ENCODE data around the gene COL11A1. TPM values are rescaled to one million over a fixed set of nuclear protein-coding genes. Genes with fewer than 3 reads are reported as not detected.
"Not testable (repeated sequence)": the region's sequence is repeated elsewhere in the genome, so short reads cannot be mapped to it uniquely, and the experiment has no call there.

Gene COL11A1
- total RNA-seq, 2 experiments from 2014 or later = 0.22 TPM; not detected in 1

DNA sequence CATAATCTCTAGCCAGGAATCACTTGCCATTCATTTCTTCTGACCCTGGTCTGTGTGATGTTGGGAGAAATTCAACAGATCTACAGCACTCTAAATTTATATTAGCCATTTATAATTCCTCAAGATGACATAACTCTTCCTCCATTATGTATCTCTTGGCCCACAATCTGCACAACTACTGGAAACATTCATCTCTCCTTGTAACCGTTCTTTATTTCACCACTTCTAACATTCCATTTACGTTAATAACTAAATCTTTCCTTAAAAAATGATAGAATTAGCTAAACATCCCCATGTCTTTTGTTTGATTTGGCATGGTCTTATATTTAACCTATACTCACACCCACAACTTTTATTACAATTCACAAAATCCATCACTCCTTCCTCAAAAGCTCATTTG lies 166.0 kb downstream of the COL11A1 start:
- no peaks in the 10 kb centered on the region for H3K36me3 ChIP-seq (ENCODE audit: insufficient read depth, low read length)

DNA sequence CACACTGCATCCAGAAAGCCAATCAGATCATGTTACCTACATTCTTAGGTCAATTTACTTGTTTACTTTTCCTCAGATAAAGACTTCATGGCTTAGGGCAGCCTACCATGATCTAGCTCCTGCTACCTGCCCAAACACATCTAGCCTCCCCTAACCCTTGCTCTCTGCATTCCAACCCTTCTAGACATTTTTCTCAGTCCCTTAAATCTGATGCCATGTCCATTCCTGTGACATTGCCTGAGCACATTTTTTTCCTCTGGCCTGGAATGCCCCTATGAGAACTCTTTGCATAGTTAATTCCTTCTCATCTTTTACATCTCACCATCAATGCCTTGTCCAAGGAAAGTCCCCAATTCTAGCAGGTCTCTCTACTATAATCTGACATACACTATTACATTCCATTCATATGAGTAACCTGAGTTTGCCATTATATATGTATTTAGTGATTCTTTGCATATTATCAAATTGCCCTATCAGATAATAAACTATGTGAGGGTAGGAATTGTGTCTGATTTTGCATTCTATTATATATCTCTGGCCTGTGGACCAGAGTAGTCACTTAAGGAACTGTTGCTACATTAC lies 166.9 kb downstream of the COL11A1 start:
- Histone ChIP-seq H3K4me1 (ENCODE audit: insufficient read depth, low read length, poor library complexity, severe bottlenecking) (no peaks in the 10 kb centered on the region), H3K9me2 (ENCODE audit: insufficient read depth, low read length) (no peaks in the 10 kb centered on the region), H2AFZ (ENCODE audit: low read length) (no peak overlapping the region), H3K4me2 (ENCODE audit: low read length) (no peak overlapping the region), H4K20me1 (ENCODE audit: insufficient read depth, low read length) (no peaks in the 10 kb centered on the region), H3K79me2 (ENCODE audit: insufficient read depth, low read depth, low read length) (no peaks in the 10 kb centered on the region), H3K9me3 (ENCODE audit: low read length) (no peaks in the 10 kb centered on the region), H3K27ac (ENCODE audit: low read depth, low read length, poor library complexity, severe bottlenecking) (no peak overlapping the region), H3K36me3 (ENCODE audit: insufficient read depth, low read length) (no peaks in the 10 kb centered on the region), H3K4me3 (ENCODE audit: low read depth, low read length, poor library complexity, severe bottlenecking) (no peak overlapping the region)
- POLR2A ChIA-PET = interaction anchor here (0.5 kb wide), 1 partner anchor 1528 kb away, joined by 3 read pairs; no protein-coding TSS in a partner anchor
- CTCF ChIA-PET (ENCODE audit: unreplicated experiment) = no interaction called here
- TF ChIP-seq, protein P1, sequence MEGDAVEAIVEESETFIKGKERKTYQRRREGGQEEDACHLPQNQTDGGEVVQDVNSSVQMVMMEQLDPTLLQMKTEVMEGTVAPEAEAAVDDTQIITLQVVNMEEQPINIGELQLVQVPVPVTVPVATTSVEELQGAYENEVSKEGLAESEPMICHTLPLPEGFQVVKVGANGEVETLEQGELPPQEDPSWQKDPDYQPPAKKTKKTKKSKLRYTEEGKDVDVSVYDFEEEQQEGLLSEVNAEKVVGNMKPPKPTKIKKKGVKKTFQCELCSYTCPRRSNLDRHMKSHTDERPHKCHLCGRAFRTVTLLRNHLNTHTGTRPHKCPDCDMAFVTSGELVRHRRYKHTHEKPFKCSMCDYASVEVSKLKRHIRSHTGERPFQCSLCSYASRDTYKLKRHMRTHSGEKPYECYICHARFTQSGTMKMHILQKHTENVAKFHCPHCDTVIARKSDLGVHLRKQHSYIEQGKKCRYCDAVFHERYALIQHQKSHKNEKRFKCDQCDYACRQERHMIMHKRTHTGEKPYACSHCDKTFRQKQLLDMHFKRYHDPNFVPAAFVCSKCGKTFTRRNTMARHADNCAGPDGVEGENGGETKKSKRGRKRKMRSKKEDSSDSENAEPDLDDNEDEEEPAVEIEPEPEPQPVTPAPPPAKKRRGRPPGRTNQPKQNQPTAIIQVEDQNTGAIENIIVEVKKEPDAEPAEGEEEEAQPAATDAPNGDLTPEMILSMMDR (conservative IDR thresholded peaks at IDR 0.05; ENCODE audit: low read length) = no peak
- no peak for TF ChIP-seq EZH2phosphoT487 (IDR thresholded peaks at IDR 0.05; ENCODE audit: borderline replicate concordance, low read depth, low read length)
- intact Hi-C loops (cut with micrococcal nuclease; ENCODE audit: unreplicated experiment) = no loop called here
- no TSS peak for BruUV-seq (replicated peaks)
- DNase-seq (ENCODE audit: low spot score) = no peak

More for the DNA sequence above, 166.0 kb downstream of the COL11A1 start:
- no peak for DNase-seq (ENCODE audit: low spot score)
- H3K79me2 ChIP-seq (ENCODE audit: insufficient read depth, low read depth, low read length) = no peaks in the 10 kb centered on the region
- BruUV-seq (replicated peaks) = no TSS peak
- intact Hi-C loops (cut with micrococcal nuclease; ENCODE audit: unreplicated experiment) = no loop called here
- H3K4me3 ChIP-seq (ENCODE audit: low read depth, low read length, poor library complexity, severe bottlenecking) = no peak overlapping the region
- ChIA-PET CTCF (ENCODE audit: unreplicated experiment) (no interaction called here), POLR2A (interaction anchor here (0.8 kb wide), 1 partner anchor 23 kb away, joined by 3 read pairs; no protein-coding TSS in a partner anchor)
- no peak for TF ChIP-seq EZH2phosphoT487 (IDR thresholded peaks at IDR 0.05; ENCODE audit: borderline replicate concordance, low read depth, low read length)
- TF ChIP-seq, protein P1 (conservative IDR thresholded peaks at IDR 0.05; ENCODE audit: low read length) = no peak
- H3K9me3 ChIP-seq (ENCODE audit: low read length) = no peaks in the 10 kb centered on the region
- no peak overlapping the region for H3K4me2 ChIP-seq (ENCODE audit: low read length)
- H3K27ac ChIP-seq (ENCODE audit: low read depth, low read length, poor library complexity, severe bottlenecking) = no peak overlapping the region
- H4K20me1 ChIP-seq (ENCODE audit: insufficient read depth, low read length) = no peaks in the 10 kb centered on the region
- no peak overlapping the region for H2AFZ ChIP-seq (ENCODE audit: low read length)
- no peaks in the 10 kb centered on the region for H3K9me2 ChIP-seq (ENCODE audit: insufficient read depth, low read length)
- H3K4me1 ChIP-seq (ENCODE audit: insufficient read depth, low read length, poor library complexity, severe bottlenecking) = no peaks in the 10 kb centered on the region

DNA sequence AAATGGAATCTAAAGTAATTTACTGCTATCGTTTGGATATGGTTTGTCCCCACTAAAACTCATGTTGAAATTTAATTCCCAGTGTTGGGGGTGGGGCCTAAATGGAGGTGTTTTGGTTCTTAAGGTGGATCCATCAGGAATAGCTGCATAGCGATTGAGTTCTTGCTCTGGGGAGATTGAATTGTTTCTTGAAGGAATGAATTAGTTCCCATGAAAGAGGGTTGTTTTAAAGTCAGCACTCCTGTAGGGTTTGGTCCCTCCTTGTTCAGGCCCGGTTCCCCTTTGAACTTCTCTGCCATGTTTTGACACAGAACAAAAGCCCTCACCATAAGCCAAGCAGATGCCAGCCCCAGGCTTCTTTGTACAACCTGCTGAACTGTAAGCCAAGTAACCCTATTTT lies 170.9 kb downstream of the COL11A1 start:
- H3K4me1 ChIP-seq (ENCODE audit: insufficient read depth, low read length, poor library complexity, severe bottlenecking) = no peaks in the 10 kb centered on the region
- DNase-seq (ENCODE audit: low spot score) = no peak
- H3K9me3 ChIP-seq (ENCODE audit: low read length) = no peaks in the 10 kb centered on the region
- BruUV-seq (replicated peaks) = no TSS peak
- no peaks in the 10 kb centered on the region for H4K20me1 ChIP-seq (ENCODE audit: insufficient read depth, low read length)
- no peak for TF ChIP-seq EZH2phosphoT487 (IDR thresholded peaks at IDR 0.05; ENCODE audit: borderline replicate concordance, low read depth, low read length)
- TF ChIP-seq, protein P1 (conservative IDR thresholded peaks at IDR 0.05; ENCODE audit: low read length) = no peak
- POLR2A ChIA-PET = interaction anchor here (0.9 kb wide), 1 partner anchor 16 kb away, joined by 3 read pairs; no protein-coding TSS in a partner anchor
- H3K36me3 ChIP-seq (ENCODE audit: insufficient read depth, low read length) = no peaks in the 10 kb centered on the region
- no peak overlapping the region for H3K27ac ChIP-seq (ENCODE audit: low read depth, low read length, poor library complexity, severe bottlenecking)
- intact Hi-C loops (cut with micrococcal nuclease; ENCODE audit: unreplicated experiment) = no loop called here
- no peaks in the 10 kb centered on the region for H3K79me2 ChIP-seq (ENCODE audit: insufficient read depth, low read depth, low read length)
- CTCF ChIA-PET (ENCODE audit: unreplicated experiment) = no interaction called here
- H3K4me3 ChIP-seq (ENCODE audit: low read depth, low read length, poor library complexity, severe bottlenecking) = no peak overlapping the region
- H2AFZ ChIP-seq (ENCODE audit: low read length) = no peak overlapping the region
- no peaks in the 10 kb centered on the region for H3K9me2 ChIP-seq (ENCODE audit: insufficient read depth, low read length)
- H3K4me2 ChIP-seq (ENCODE audit: low read length) = no peak overlapping the region

DNA sequence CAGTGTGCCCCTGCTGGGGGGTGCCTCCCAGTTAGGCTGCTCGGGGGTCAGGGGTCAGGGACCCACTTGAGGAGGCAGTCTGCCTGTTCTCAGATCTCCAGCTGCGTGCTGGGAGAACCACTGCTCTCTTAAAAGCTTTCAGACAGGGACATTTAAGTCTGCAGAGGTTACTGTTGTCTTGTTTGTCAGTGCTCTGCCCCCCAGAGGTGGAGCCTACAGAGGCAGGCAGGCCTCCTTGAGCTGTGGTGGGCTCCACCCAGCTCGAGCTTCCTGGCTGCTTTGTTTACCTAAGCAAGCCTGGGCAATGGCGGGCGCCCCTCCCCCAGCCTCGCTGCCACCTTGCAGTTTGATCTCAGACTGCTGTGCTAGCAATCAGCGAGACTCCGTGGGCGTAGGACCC lies 175.0 kb downstream of the COL11A1 start:
- H3K4me3 ChIP-seq (ENCODE audit: low read depth, low read length, poor library complexity, severe bottlenecking); H4K20me1 ChIP-seq (ENCODE audit: insufficient read depth, low read length); POLR2A ChIA-PET; H2AFZ ChIP-seq (ENCODE audit: low read length); DNase-seq (ENCODE audit: low spot score); H3K9me3 ChIP-seq (ENCODE audit: low read length); H3K27ac ChIP-seq (ENCODE audit: low read depth, low read length, poor library complexity, severe bottlenecking); intact Hi-C loops (cut with micrococcal nuclease; ENCODE audit: unreplicated experiment); H3K9me2 ChIP-seq (ENCODE audit: insufficient read depth, low read length); H3K79me2 ChIP-seq (ENCODE audit: insufficient read depth, low read depth, low read length); BruUV-seq (replicated peaks); H3K36me3 ChIP-seq (ENCODE audit: insufficient read depth, low read length); H3K4me2 ChIP-seq (ENCODE audit: low read length); H3K4me1 ChIP-seq (ENCODE audit: insufficient read depth, low read length, poor library complexity, severe bottlenecking); CTCF ChIA-PET (ENCODE audit: unreplicated experiment): not testable (repeated sequence)
